Measurements from ENCODE around the gene NSRP1.

The NSRP1 gene

DNA sequence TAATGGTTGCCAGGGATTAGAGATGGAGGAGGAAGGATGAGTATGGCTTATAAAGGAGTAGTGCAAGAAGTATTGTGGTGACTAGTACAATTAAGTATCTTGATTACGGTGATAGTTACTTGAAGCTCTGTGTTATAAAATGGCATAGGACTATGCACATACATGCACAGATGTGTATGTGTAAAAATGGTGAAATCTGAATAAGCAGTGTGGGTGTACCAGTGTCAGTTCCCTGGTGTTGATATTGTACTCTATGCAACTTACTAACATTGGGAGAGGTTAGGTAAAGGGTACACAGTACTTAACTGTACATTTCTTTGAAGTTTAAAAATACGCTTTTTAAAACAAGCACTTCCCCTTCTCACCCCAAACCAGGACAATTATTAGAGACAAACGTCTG is 48.5 kb downstream of the NSRP1 start:
- Histone ChIP-seq H3K4me2 (ENCODE audit: low read depth, low read length, poor library complexity, severe bottlenecking) (no peak overlapping the region), H3F3A (ENCODE audit: low read depth) (no peaks in the 10 kb centered on the region), H3K36me3 (ENCODE audit: insufficient read depth, low read length) (peaks cover 4% of the 10 kb centered on the region; the same call in 1 of the 2 replicates), H3K4me1 (ENCODE audit: insufficient read depth, low read length, poor library complexity, severe bottlenecking) (peaks cover 7% of the 10 kb centered on the region), H3K4me3 (ENCODE audit: low read length, poor library complexity, severe bottlenecking) (no peak overlapping the region), H3K9me3 (ENCODE audit: insufficient read depth, low read depth, low read length) (peaks cover 3% of the 10 kb centered on the region; the same call in 1 of the 2 replicates), H3K9ac (ENCODE audit: low read depth, low read length, poor library complexity, severe bottlenecking) (no peak overlapping the region), H3K9me2 (replicated peaks; ENCODE audit: low read depth, low read length) (no peaks in the 10 kb centered on the region), H4K20me1 (ENCODE audit: insufficient read depth, low read length, poor library complexity, severe bottlenecking) (no peaks in the 10 kb centered on the region), H3K79me2 (ENCODE audit: insufficient read depth, low read length) (peaks cover 12% of the 10 kb centered on the region), H2AFZ (ENCODE audit: low read length) (no peak overlapping the region), H3K27me3 (ENCODE audit: insufficient read depth, low read length, poor library complexity, severe bottlenecking) (no peaks in the 10 kb centered on the region)
- TF ChIP-seq, protein P1, sequence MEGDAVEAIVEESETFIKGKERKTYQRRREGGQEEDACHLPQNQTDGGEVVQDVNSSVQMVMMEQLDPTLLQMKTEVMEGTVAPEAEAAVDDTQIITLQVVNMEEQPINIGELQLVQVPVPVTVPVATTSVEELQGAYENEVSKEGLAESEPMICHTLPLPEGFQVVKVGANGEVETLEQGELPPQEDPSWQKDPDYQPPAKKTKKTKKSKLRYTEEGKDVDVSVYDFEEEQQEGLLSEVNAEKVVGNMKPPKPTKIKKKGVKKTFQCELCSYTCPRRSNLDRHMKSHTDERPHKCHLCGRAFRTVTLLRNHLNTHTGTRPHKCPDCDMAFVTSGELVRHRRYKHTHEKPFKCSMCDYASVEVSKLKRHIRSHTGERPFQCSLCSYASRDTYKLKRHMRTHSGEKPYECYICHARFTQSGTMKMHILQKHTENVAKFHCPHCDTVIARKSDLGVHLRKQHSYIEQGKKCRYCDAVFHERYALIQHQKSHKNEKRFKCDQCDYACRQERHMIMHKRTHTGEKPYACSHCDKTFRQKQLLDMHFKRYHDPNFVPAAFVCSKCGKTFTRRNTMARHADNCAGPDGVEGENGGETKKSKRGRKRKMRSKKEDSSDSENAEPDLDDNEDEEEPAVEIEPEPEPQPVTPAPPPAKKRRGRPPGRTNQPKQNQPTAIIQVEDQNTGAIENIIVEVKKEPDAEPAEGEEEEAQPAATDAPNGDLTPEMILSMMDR (conservative IDR thresholded peaks at IDR 0.05; ENCODE audit: low read length), result no peak
- TF ChIP-seq EZH2phosphoT487 (IDR thresholded peaks at IDR 0.05; ENCODE audit: borderline replicate concordance), result no peak

DNA sequence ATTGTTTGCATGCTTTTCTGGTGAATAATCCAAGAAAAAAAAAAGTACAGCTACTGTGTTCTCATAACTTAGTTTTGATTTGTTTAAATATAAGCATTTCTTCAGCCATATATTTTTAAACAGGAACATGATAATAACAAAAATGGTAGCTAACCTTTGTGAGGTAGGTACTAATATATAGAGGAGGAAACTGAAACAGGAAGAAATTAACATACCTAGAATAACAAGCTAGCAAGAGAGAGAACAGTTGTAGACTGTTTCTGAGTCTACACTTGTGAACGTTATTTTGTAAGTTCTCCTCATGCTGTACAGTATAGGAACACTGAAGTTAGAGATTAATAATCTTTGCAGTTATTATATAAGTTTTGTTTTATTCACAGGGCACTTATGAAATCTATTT is 49.3 kb downstream of the NSRP1 start:
- H3K9me3 ChIP-seq (ENCODE audit: insufficient read depth, low read depth, low read length), result no peaks in the 10 kb centered on the region
- H3K4me2 ChIP-seq (ENCODE audit: low read depth, low read length, poor library complexity, severe bottlenecking), result no peak overlapping the region
- peaks cover 7% of the 10 kb centered on the region for H3K4me1 ChIP-seq (ENCODE audit: insufficient read depth, low read length, poor library complexity, severe bottlenecking)
- H3K36me3 ChIP-seq (ENCODE audit: insufficient read depth, low read length), result no peaks in the 10 kb centered on the region
- no peak overlapping the region for H3K9ac ChIP-seq (ENCODE audit: low read depth, low read length, poor library complexity, severe bottlenecking)
- H2AFZ ChIP-seq (ENCODE audit: low read length), result no peak overlapping the region
- H3K4me3 ChIP-seq (ENCODE audit: low read length, poor library complexity, severe bottlenecking), result no peak overlapping the region
- H4K20me1 ChIP-seq (ENCODE audit: insufficient read depth, low read length, poor library complexity, severe bottlenecking), result no peaks in the 10 kb centered on the region
- H3K9me2 ChIP-seq (replicated peaks; ENCODE audit: low read depth, low read length), result no peaks in the 10 kb centered on the region
- H3K79me2 ChIP-seq (ENCODE audit: insufficient read depth, low read length), result peaks cover 11% of the 10 kb centered on the region
- no peaks in the 10 kb centered on the region for H3F3A ChIP-seq (ENCODE audit: low read depth)
- H3K27me3 ChIP-seq (ENCODE audit: insufficient read depth, low read length, poor library complexity, severe bottlenecking), result no peaks in the 10 kb centered on the region
- no peak for TF ChIP-seq EZH2phosphoT487 (IDR thresholded peaks at IDR 0.05; ENCODE audit: borderline replicate concordance)
- TF ChIP-seq, protein P1 (conservative IDR thresholded peaks at IDR 0.05; ENCODE audit: low read length), result no peak

DNA sequence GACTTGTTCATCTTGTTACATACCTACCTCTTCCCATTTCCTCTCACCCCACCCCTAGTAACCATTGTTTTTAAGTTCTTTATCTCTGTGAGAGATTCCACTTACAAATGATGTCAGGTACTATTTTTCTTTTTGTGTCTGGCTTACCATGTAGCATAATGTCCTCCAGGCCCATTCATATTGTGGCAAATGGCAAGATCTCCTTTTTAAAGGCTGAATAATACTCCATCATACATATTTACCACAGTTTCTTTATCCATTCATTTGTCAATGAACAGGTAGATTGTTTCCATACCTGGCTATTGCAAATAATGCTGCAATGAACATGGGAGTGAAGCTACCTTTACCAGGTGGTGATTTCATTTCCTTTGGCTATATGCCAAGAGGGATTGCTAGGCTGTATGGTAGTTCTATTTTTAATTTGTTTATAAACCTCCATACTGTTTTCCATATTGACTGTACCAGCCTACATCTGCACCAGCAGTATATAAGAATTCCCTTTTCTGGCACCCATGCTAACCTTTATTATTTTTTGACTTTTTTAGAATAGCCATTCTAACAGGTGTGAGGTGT is 53.9 kb downstream of the NSRP1 start:
- H2AFZ ChIP-seq (ENCODE audit: low read length), result no peak overlapping the region
- TF ChIP-seq, protein P1 (conservative IDR thresholded peaks at IDR 0.05; ENCODE audit: low read length), result no peak
- no peak for TF ChIP-seq EZH2phosphoT487 (IDR thresholded peaks at IDR 0.05; ENCODE audit: borderline replicate concordance)
- peaks cover 11% of the 10 kb centered on the region; the same call in 1 of the 2 replicates for H3K36me3 ChIP-seq (ENCODE audit: insufficient read depth, low read length)
- H3K9ac ChIP-seq (ENCODE audit: low read depth, low read length, poor library complexity, severe bottlenecking), result no peak overlapping the region
- peaks cover 7% of the 10 kb centered on the region for H3K4me1 ChIP-seq (ENCODE audit: insufficient read depth, low read length, poor library complexity, severe bottlenecking)
- no peaks in the 10 kb centered on the region for H3K9me2 ChIP-seq (replicated peaks; ENCODE audit: low read depth, low read length)
- no peaks in the 10 kb centered on the region for H3K79me2 ChIP-seq (ENCODE audit: insufficient read depth, low read length)
- no peak overlapping the region for H3K4me3 ChIP-seq (ENCODE audit: low read length, poor library complexity, severe bottlenecking)
- H4K20me1 ChIP-seq (ENCODE audit: insufficient read depth, low read length, poor library complexity, severe bottlenecking), result no peaks in the 10 kb centered on the region
- no peak overlapping the region for H3K4me2 ChIP-seq (ENCODE audit: low read depth, low read length, poor library complexity, severe bottlenecking)
- no peaks in the 10 kb centered on the region for H3F3A ChIP-seq (ENCODE audit: low read depth)
- H3K27me3 ChIP-seq (ENCODE audit: insufficient read depth, low read length, poor library complexity, severe bottlenecking), result no peaks in the 10 kb centered on the region
- no peaks in the 10 kb centered on the region for H3K9me3 ChIP-seq (ENCODE audit: insufficient read depth, low read depth, low read length)

Data from Loucy (cell line).